ENCODE results near the gene TEX48. TPM values are rescaled to one million over a fixed set of nuclear protein-coding genes. Genes with fewer than 3 reads are reported as not detected.

TEX48 gene
- total RNA-seq, 1 experiment from 2014 or later = not detected

GRCh38 chr9:114676901-114677300 is 5.1 kb downstream of the TEX48 start:
- Histone ChIP-seq H3K27ac (ENCODE audit: low read length) (no peak overlapping the region), H3K9me3 (ENCODE audit: control insufficient read depth, insufficient read depth, low read depth, low read length) (no peaks in the 10 kb centered on the region), H3K4me1 (ENCODE audit: control insufficient read depth, insufficient read depth, low read length) (no peaks in the 10 kb centered on the region), H3K27me3 (ENCODE audit: control insufficient read depth, insufficient read depth, low read length) (no peaks in the 10 kb centered on the region), H3K36me3 (ENCODE audit: control insufficient read depth, insufficient read depth, low read length) (no peaks in the 10 kb centered on the region), H3K4me3 (ENCODE audit: low read depth in 2 of 2, low read length in 2 of 2) (no peak overlapping the region)
- no TSS peak for BruUV-seq (replicated peaks)
- intact Hi-C loops (cut with micrococcal nuclease; ENCODE audit: unreplicated experiment) = no loop called here
- TF ChIP-seq SIN3A (IDR thresholded peaks at IDR 0.05; ENCODE audit: borderline replicate concordance, insufficient read depth, low read depth, low read length) = no peak
- TF ChIP-seq POLR2AphosphoS5 (IDR thresholded peaks at IDR 0.05; ENCODE audit: low read depth, low read length) = no peak
- no peak for TF ChIP-seq TCF7L2 (IDR thresholded peaks at IDR 0.05; ENCODE audit: low read depth, low read length)
- TF ChIP-seq CTCF (IDR thresholded peaks at IDR 0.05) = no peak
- no peak for TF ChIP-seq REST (IDR thresholded peaks at IDR 0.05; ENCODE audit: insufficient read depth in 1 of 2, low read depth in 2 of 2, low read length in 1 of 2)
- in situ Hi-C loops (cut with HindIII; ENCODE audit: low pct_unique_long_range_greater_than_20kb, low sequenced_read_pairs) = no loop called here
- DNase-seq (ENCODE audit: low read depth, low spot score) = no peak
- ChIA-PET CTCF (no interaction called here), POLR2A (no interaction called here)
- no peak for ATAC-seq

GRCh38 chr9:114674798-114675540 is 7.0 kb downstream of the TEX48 start:
- no peak for TF ChIP-seq REST (IDR thresholded peaks at IDR 0.05; ENCODE audit: insufficient read depth in 1 of 2, low read depth in 2 of 2, low read length in 1 of 2)
- TF ChIP-seq TCF7L2 (IDR thresholded peaks at IDR 0.05; ENCODE audit: low read depth, low read length) = no peak
- TF ChIP-seq SIN3A (IDR thresholded peaks at IDR 0.05; ENCODE audit: borderline replicate concordance, insufficient read depth, low read depth, low read length) = no peak
- TF ChIP-seq CTCF (IDR thresholded peaks at IDR 0.05) = no peak
- no peak for TF ChIP-seq POLR2AphosphoS5 (IDR thresholded peaks at IDR 0.05; ENCODE audit: low read depth, low read length)
- Histone ChIP-seq H3K27me3 (ENCODE audit: control insufficient read depth, insufficient read depth, low read length) (no peaks in the 10 kb centered on the region), H3K4me1 (ENCODE audit: control insufficient read depth, insufficient read depth, low read length) (no peaks in the 10 kb centered on the region), H3K36me3 (ENCODE audit: control insufficient read depth, insufficient read depth, low read length) (no peaks in the 10 kb centered on the region), H3K9me3 (ENCODE audit: control insufficient read depth, insufficient read depth, low read depth, low read length) (no peaks in the 10 kb centered on the region), H3K4me3 (ENCODE audit: low read depth in 2 of 2, low read length in 2 of 2) (no peak overlapping the region), H3K27ac (ENCODE audit: low read length) (no peak overlapping the region)
- no TSS peak for BruUV-seq (replicated peaks)
- no peak for ATAC-seq
- ChIA-PET CTCF (no interaction called here), POLR2A (no interaction called here)
- intact Hi-C loops (cut with micrococcal nuclease; ENCODE audit: unreplicated experiment) (no loop called here), in situ Hi-C loops (cut with HindIII; ENCODE audit: low pct_unique_long_range_greater_than_20kb, low sequenced_read_pairs) (no loop called here)
- no peak for DNase-seq (ENCODE audit: low read depth, low spot score)
